DOHH2 (cell line): ENCODE data around the gene RNF19B.

Experiments
- H3F3A ChIP-seq: fragments of 200-600 bp; sonication (generic), shearing (Covaris generic); 2 replicates; pipeline ENCODE4 v1.6.0; 2016; ENCODE audit warnings: antibody characterized with exemption, mild to moderate bottlenecking; ENCODE audit not compliant: control insufficient read depth, insufficient read depth
- H3K27ac ChIP-seq: fragments of 200-600 bp; sonication (generic); 2 replicates; pipeline ENCODE4 v1.5.1; 2014; ENCODE audit warnings: low read depth, mild to moderate bottlenecking, low read length, moderate library complexity
- H3K27me3 ChIP-seq: fragments of 200-600 bp; sonication (generic); 2 replicates; pipeline ENCODE4 v1.6.1; 2014; ENCODE audit warnings: mild to moderate bottlenecking, low read length, mixed read lengths; ENCODE audit not compliant: control insufficient read depth
- H3K36me3 ChIP-seq: fragments of 200-600 bp; sonication (generic); 2 replicates; pipeline ENCODE4 v1.6.1; 2014; ENCODE audit warnings: mild to moderate bottlenecking, low read length, moderate library complexity, mixed read lengths; ENCODE audit not compliant: control insufficient read depth
- H3K4me1 ChIP-seq: fragments of 200-600 bp; sonication (generic); 2 replicates; pipeline ENCODE4 v1.6.1; 2014; ENCODE audit warnings: mild to moderate bottlenecking, low read length, mixed read lengths; ENCODE audit not compliant: control insufficient read depth
- H3K4me2 ChIP-seq: fragments of 200-600 bp; sonication (generic); 2 replicates; pipeline ENCODE4 v1.6.0; 2014; ENCODE audit warnings: mild to moderate bottlenecking, low read length, moderate library complexity
- H3K4me3 ChIP-seq: fragments of 200-600 bp; sonication (generic); 2 replicates; pipeline ENCODE4 v1.5.1; 2014; ENCODE audit warnings: mild to moderate bottlenecking, low read length, mixed read lengths
- H3K79me2 ChIP-seq: fragments of 200-600 bp; sonication (generic); 2 replicates; pipeline ENCODE4 v1.6.1; 2014; ENCODE audit warnings: mild to moderate bottlenecking, low read length, mixed read lengths; ENCODE audit not compliant: control insufficient read depth
- H3K9me2 ChIP-seq: fragments of 200-600 bp; sonication (generic); replicated peaks from 2 replicates; pipeline ENCODE4 v1.6.1; 2014; ENCODE audit warnings: mild to moderate bottlenecking, low read length, mixed read lengths; ENCODE audit not compliant: control insufficient read depth
- H3K9me3 ChIP-seq: fragments of 200-600 bp; sonication (generic); 2 replicates; pipeline ENCODE4 v1.6.1; 2014; ENCODE audit warnings: antibody characterized with exemption, low read length, mixed read lengths; ENCODE audit not compliant: control insufficient read depth, insufficient read depth
- H4K20me1 ChIP-seq: fragments of 200-600 bp; sonication (generic); 2 replicates; pipeline ENCODE4 v1.6.0; 2014; ENCODE audit warnings: low read depth, mild to moderate bottlenecking, antibody characterized with exemption, low read length, moderate library complexity; ENCODE audit not compliant: control insufficient read depth, insufficient read depth
- EZH2phosphoT487 ChIP-seq: fragments of 200-600 bp; sonication (generic); IDR thresholded peaks from 2 replicates; pipeline ENCODE4 v1.6.1; 2017; ENCODE audit warnings: borderline replicate concordance, mild to moderate bottlenecking, antibody characterized with exemption, low read length, moderate library complexity, mixed read lengths
- TF ChIP-seq, protein P1 (sequence below): fragments of 200-600 bp; sonication (generic); IDR thresholded peaks from one replicate; pipeline ENCODE4 v1.5.1; 2014; ENCODE audit warnings: antibody characterized with exemption, mild to moderate bottlenecking, low read depth, low read length; ENCODE audit not compliant: poor library complexity, severe bottlenecking

RNF19B gene

DNA sequence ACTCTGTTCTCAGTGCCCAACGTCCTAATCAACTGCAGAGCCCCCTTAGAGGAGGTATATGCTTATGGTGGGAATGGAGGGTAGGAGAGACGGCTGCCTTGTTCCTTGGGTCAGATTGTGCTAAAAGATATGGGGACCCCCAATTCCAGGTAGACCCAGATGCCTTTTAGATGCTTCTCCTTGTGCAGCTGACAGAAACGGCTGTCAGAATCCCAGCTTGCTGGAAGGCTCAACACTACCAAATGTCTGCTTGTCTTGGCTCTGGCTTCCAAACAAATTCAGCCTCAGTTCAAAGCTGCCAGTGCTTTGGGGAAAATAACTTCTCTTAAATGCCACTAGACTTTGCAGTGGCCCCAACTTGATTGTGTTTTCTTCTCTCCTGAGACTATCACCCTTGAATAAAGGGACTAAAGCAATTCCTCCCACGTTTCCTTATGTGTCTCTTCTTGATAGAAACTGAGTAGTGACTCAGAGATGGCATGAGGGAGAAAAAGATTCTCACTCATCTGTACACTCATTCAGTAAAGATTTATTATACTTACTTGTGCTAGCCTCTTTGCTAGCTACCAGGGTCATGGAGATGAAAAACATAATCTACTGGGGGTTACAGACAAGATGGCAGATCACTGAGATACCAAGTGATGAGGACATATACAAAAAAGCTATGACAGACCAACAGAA lies 3.4 kb upstream of the RNF19B start:
- Histone ChIP-seq H4K20me1 (no peaks in the 10 kb centered on the region), H3K27me3 (peaks cover 12% of the 10 kb centered on the region), H3K4me1 (peaks cover 6% of the 10 kb centered on the region), H3K4me3 (no peak overlapping the region), H3K27ac (no peak overlapping the region), H3K4me2 (no peak overlapping the region), H3K36me3 (peaks cover 6% of the 10 kb centered on the region), H3F3A (no peaks in the 10 kb centered on the region), H3K9me2 (no peaks in the 10 kb centered on the region), H3K9me3 (no peaks in the 10 kb centered on the region), H3K79me2 (peaks cover 12% of the 10 kb centered on the region)
- no peak for TF ChIP-seq EZH2phosphoT487

DNA sequence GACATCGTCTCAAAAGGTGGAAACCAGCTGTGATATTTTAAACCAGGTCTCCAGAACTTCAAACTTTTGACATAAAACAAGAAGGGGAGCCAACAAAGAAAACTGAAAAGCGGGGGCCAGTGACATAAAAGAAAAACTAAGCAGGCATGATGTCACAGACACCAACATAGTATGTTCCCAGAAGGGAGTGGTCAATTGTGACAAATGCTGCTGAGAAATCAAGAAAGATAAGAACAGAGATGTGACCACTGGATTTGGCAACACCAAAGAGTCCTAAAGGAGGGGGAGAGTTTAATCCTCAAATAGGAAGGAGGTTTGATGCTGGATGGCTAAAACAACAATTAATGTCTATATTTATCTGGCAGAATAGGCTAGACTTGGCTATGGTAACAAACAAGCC lies 2.3 kb upstream of the RNF19B start:
- Histone ChIP-seq H3K9me2 (no peaks in the 10 kb centered on the region), H3K4me1 (peaks cover 6% of the 10 kb centered on the region), H3K27ac (no peak overlapping the region), H3K9me3 (no peaks in the 10 kb centered on the region), H3K27me3 (peaks cover 5% of the 10 kb centered on the region), H3K4me3 (no peak overlapping the region), H4K20me1 (no peaks in the 10 kb centered on the region), H3F3A (peaks cover 11% of the 10 kb centered on the region), H3K4me2 (no peak overlapping the region), H3K36me3 (peaks cover 13% of the 10 kb centered on the region), H3K79me2 (peaks cover 23% of the 10 kb centered on the region)
- TF ChIP-seq, protein P1, sequence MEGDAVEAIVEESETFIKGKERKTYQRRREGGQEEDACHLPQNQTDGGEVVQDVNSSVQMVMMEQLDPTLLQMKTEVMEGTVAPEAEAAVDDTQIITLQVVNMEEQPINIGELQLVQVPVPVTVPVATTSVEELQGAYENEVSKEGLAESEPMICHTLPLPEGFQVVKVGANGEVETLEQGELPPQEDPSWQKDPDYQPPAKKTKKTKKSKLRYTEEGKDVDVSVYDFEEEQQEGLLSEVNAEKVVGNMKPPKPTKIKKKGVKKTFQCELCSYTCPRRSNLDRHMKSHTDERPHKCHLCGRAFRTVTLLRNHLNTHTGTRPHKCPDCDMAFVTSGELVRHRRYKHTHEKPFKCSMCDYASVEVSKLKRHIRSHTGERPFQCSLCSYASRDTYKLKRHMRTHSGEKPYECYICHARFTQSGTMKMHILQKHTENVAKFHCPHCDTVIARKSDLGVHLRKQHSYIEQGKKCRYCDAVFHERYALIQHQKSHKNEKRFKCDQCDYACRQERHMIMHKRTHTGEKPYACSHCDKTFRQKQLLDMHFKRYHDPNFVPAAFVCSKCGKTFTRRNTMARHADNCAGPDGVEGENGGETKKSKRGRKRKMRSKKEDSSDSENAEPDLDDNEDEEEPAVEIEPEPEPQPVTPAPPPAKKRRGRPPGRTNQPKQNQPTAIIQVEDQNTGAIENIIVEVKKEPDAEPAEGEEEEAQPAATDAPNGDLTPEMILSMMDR = no peak

DNA sequence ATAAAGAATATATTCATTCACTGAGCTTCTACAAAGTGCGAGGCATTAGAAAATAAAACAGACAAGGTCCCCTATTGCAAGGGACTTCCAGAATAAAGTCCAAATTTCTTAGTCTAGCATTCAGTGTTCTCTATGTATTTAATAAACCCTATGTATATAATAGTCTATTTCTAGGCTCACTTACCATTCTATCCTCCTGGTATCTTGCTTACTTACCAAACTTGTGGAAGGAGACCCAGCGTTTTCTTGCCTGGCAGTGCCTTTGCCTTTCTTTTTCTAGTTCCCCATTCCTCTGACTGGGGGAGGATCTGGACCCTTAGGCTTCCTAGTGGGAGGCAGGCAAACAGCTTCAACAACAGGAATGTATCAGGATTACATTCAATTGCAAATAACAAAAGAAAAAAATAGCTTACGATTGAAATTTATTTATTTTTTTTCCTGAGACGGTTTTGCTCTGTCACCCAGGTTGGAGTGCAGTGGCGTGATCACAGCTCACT lies 690 bp upstream of the RNF19B start:
- H3K27me3 ChIP-seq = no peaks in the 10 kb centered on the region
- peak overlapping the region; percentile 77 for H3K4me2 ChIP-seq
- no peaks in the 10 kb centered on the region for H3K9me3 ChIP-seq
- H3K36me3 ChIP-seq = peaks cover 16% of the 10 kb centered on the region
- H3K9me2 ChIP-seq = no peaks in the 10 kb centered on the region
- TF ChIP-seq, protein P1 = no peak
- no peak for TF ChIP-seq EZH2phosphoT487
- H3K79me2 ChIP-seq = peaks cover 39% of the 10 kb centered on the region
- peaks cover 25% of the 10 kb centered on the region for H3F3A ChIP-seq
- peak overlapping the region; percentile 72 for H3K4me3 ChIP-seq
- H3K4me1 ChIP-seq = peaks cover 18% of the 10 kb centered on the region
- no peaks in the 10 kb centered on the region for H4K20me1 ChIP-seq
- H3K27ac ChIP-seq = no peak overlapping the region

DNA sequence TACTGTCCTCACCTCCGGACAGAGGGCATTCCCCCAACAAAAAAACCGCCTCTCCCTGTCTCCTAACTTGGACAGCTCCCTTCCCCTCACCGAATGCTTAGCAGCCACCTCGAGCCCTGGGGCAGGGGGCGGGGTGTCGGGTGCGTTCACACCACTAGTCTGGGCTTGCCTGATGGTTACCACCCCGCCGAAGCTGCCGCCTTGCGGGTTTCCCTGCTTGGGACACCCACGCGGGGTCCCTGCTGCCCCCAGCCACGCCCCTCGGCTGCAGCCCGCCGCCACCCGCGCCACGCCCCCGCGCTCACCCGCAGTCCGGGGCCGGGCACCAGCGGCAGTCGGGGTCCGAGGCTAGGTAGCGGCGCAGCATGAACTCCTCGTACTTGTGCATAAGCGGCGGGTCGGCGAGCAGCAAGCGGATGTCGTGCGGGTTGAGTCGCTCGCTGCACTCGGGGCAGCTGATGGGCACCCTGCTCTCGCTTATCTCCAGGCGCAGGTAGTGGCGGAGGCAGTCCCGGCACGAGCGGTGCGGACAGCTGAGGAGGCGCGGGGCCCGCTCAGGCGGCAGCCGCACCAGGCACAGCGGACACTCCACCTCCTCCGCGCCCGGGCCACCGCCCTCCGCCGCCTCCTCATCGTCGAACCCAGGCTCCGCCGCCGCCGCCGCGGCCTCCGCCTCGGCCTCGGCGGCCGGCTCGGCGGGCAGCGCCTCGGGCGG lies 706 bp downstream of the RNF19B start:
- H3K4me3 ChIP-seq = peak overlapping the region; percentile 84
- H3K79me2 ChIP-seq = peaks cover 53% of the 10 kb centered on the region
- H3F3A ChIP-seq = peaks cover 37% of the 10 kb centered on the region
- H3K4me2 ChIP-seq = peak overlapping the region; percentile 77
- peak overlapping the region; percentile 93 for H3K27ac ChIP-seq
- no peaks in the 10 kb centered on the region for H3K9me2 ChIP-seq
- no peaks in the 10 kb centered on the region for H3K27me3 ChIP-seq
- H3K9me3 ChIP-seq = no peaks in the 10 kb centered on the region
- TF ChIP-seq, protein P1 = peak; percentile 25
- no peak for TF ChIP-seq EZH2phosphoT487
- H3K4me1 ChIP-seq = peaks cover 32% of the 10 kb centered on the region
- H3K36me3 ChIP-seq = peaks cover 20% of the 10 kb centered on the region
- H4K20me1 ChIP-seq = no peaks in the 10 kb centered on the region
